Measurements from ENCODE around the gene NDUFAF4.
"Not testable (repeated sequence)": the region's sequence is repeated elsewhere in the genome, so short reads cannot be mapped to it uniquely, and the experiment has no call there.

Gene NDUFAF4

GRCh38 chr6:96898241-96898851 is 655 bp upstream of the NDUFAF4 start:
- H3K9me3 ChIP-seq (ENCODE audit: control insufficient read depth in 1 of 2, low read length in 2 of 2) = no peaks in the 10 kb centered on the region
- H3K4me1 ChIP-seq (ENCODE audit: control insufficient read depth in 1 of 2, insufficient read depth in 2 of 2, low read length in 2 of 2) = peaks cover 7 to 40% of the 10 kb centered on the region in 2 donors
- peak overlapping the region; percentile 78 to 91 for H3K4me3 ChIP-seq (ENCODE audit: low read depth in 1 of 2, low read length in 2 of 2)
- H3K27ac ChIP-seq (ENCODE audit: low read length) = peak overlapping the region; percentile 97
- no peaks in the 10 kb centered on the region for H3K27me3 ChIP-seq (ENCODE audit: low read depth, low read length)
- peaks cover 9% of the 10 kb centered on the region in 2 donors for H3K36me3 ChIP-seq (ENCODE audit: control insufficient read depth in 1 of 2, insufficient read depth in 2 of 2, low read length in 2 of 2)

GRCh38 chr6:96889146-96889545 is 8.5 kb downstream of the NDUFAF4 start:
- H3K4me3 ChIP-seq (ENCODE audit: low read depth in 1 of 2, low read length in 2 of 2) = no peak overlapping the region
- H3K27ac ChIP-seq (ENCODE audit: low read length) = no peak overlapping the region
- peaks cover 26 to 29% of the 10 kb centered on the region in 2 donors for H3K36me3 ChIP-seq (ENCODE audit: control insufficient read depth in 1 of 2, insufficient read depth in 2 of 2, low read length in 2 of 2)
- no peaks in the 10 kb centered on the region for H3K27me3 ChIP-seq (ENCODE audit: low read depth, low read length)
- H3K9me3 ChIP-seq (ENCODE audit: control insufficient read depth in 1 of 2, low read length in 2 of 2) = no peaks in the 10 kb centered on the region
- peaks cover 0 to 5% of the 10 kb centered on the region in 2 donors for H3K4me1 ChIP-seq (ENCODE audit: control insufficient read depth in 1 of 2, insufficient read depth in 2 of 2, low read length in 2 of 2)

GRCh38 chr6:96888745-96889144 is 8.9 kb downstream of the NDUFAF4 start:
- Histone ChIP-seq H3K4me1 (ENCODE audit: control insufficient read depth in 1 of 2, insufficient read depth in 2 of 2, low read length in 2 of 2) (peaks cover 0 to 1% of the 10 kb centered on the region in 2 donors), H3K9me3 (ENCODE audit: control insufficient read depth in 1 of 2, low read length in 2 of 2) (no peaks in the 10 kb centered on the region), H3K36me3 (ENCODE audit: control insufficient read depth in 1 of 2, insufficient read depth in 2 of 2, low read length in 2 of 2) (peaks cover 24 to 25% of the 10 kb centered on the region in 2 donors), H3K27ac (ENCODE audit: low read length) (no peak overlapping the region), H3K27me3 (ENCODE audit: low read depth, low read length) (no peaks in the 10 kb centered on the region), H3K4me3 (ENCODE audit: low read depth in 1 of 2, low read length in 2 of 2) (no peak overlapping the region)

- H3K4me1 ChIP-seq (ENCODE audit: control insufficient read depth in 1 of 2, insufficient read depth in 2 of 2, low read length in 2 of 2) = no peaks in the 10 kb centered on the region
Measured at GRCh38 chr6:96886519-96886918, 11.2 kb downstream of the NDUFAF4 start.

GRCh38 chr6:96885187-96885631 is 12.5 kb downstream of the NDUFAF4 start:
- H3K9me3 ChIP-seq (ENCODE audit: control insufficient read depth in 1 of 2, low read length in 2 of 2); H3K4me3 ChIP-seq (ENCODE audit: low read depth in 1 of 2, low read length in 2 of 2); H3K36me3 ChIP-seq (ENCODE audit: control insufficient read depth in 1 of 2, insufficient read depth in 2 of 2, low read length in 2 of 2); H3K27ac ChIP-seq (ENCODE audit: low read length); H3K4me1 ChIP-seq (ENCODE audit: control insufficient read depth in 1 of 2, insufficient read depth in 2 of 2, low read length in 2 of 2); H3K27me3 ChIP-seq (ENCODE audit: low read depth, low read length): not testable (repeated sequence)

More at GRCh38 chr6:96886519-96886918, 11.2 kb downstream of the NDUFAF4 start:
- peaks cover 9 to 18% of the 10 kb centered on the region in 2 donors for H3K36me3 ChIP-seq (ENCODE audit: control insufficient read depth in 1 of 2, insufficient read depth in 2 of 2, low read length in 2 of 2)
- no peaks in the 10 kb centered on the region for H3K9me3 ChIP-seq (ENCODE audit: control insufficient read depth in 1 of 2, low read length in 2 of 2)
- H3K27me3 ChIP-seq (ENCODE audit: low read depth, low read length) = no peaks in the 10 kb centered on the region
- H3K4me3 ChIP-seq (ENCODE audit: low read depth in 1 of 2, low read length in 2 of 2) = no peak overlapping the region
- H3K27ac ChIP-seq (ENCODE audit: low read length) = no peak overlapping the region

- no peaks in the 10 kb centered on the region for H3K9me3 ChIP-seq (ENCODE audit: control insufficient read depth in 1 of 2, low read length in 2 of 2)
- H3K4me1 ChIP-seq (ENCODE audit: control insufficient read depth in 1 of 2, insufficient read depth in 2 of 2, low read length in 2 of 2) = no peaks in the 10 kb centered on the region
- H3K27ac ChIP-seq (ENCODE audit: low read length) = no peak overlapping the region
- no peaks in the 10 kb centered on the region for H3K36me3 ChIP-seq (ENCODE audit: control insufficient read depth in 1 of 2, insufficient read depth in 2 of 2, low read length in 2 of 2)
- no peak overlapping the region for H3K4me3 ChIP-seq (ENCODE audit: low read depth in 1 of 2, low read length in 2 of 2)
- H3K27me3 ChIP-seq (ENCODE audit: low read depth, low read length) = no peaks in the 10 kb centered on the region
Measured at GRCh38 chr6:96878143-96878542, 19.5 kb downstream of the NDUFAF4 start.

GRCh38 chr6:96876886-96877545 is 20.7 kb downstream of the NDUFAF4 start:
- no peaks in the 10 kb centered on the region for H3K9me3 ChIP-seq (ENCODE audit: control insufficient read depth in 1 of 2, low read length in 2 of 2)
- no peak overlapping the region for H3K4me3 ChIP-seq (ENCODE audit: low read depth in 1 of 2, low read length in 2 of 2)
- H3K27ac ChIP-seq (ENCODE audit: low read length) = no peak overlapping the region
- no peaks in the 10 kb centered on the region for H3K27me3 ChIP-seq (ENCODE audit: low read depth, low read length)
- no peaks in the 10 kb centered on the region for H3K4me1 ChIP-seq (ENCODE audit: control insufficient read depth in 1 of 2, insufficient read depth in 2 of 2, low read length in 2 of 2)
- H3K36me3 ChIP-seq (ENCODE audit: control insufficient read depth in 1 of 2, insufficient read depth in 2 of 2, low read length in 2 of 2) = no peaks in the 10 kb centered on the region

GRCh38 chr6:96872976-96873375 is 24.7 kb downstream of the NDUFAF4 start:
- H3K27me3 ChIP-seq (ENCODE audit: low read depth, low read length) = no peaks in the 10 kb centered on the region
- H3K4me3 ChIP-seq (ENCODE audit: low read depth in 1 of 2, low read length in 2 of 2) = no peak overlapping the region
- no peaks in the 10 kb centered on the region for H3K9me3 ChIP-seq (ENCODE audit: control insufficient read depth in 1 of 2, low read length in 2 of 2)
- H3K27ac ChIP-seq (ENCODE audit: low read length) = no peak overlapping the region
- no peaks in the 10 kb centered on the region for H3K4me1 ChIP-seq (ENCODE audit: control insufficient read depth in 1 of 2, insufficient read depth in 2 of 2, low read length in 2 of 2)
- no peaks in the 10 kb centered on the region for H3K36me3 ChIP-seq (ENCODE audit: control insufficient read depth in 1 of 2, insufficient read depth in 2 of 2, low read length in 2 of 2)

GRCh38 chr6:96865055-96865405 is 32.7 kb downstream of the NDUFAF4 start:
- no peaks in the 10 kb centered on the region for H3K9me3 ChIP-seq (ENCODE audit: control insufficient read depth in 1 of 2, low read length in 2 of 2)
- no peak overlapping the region for H3K27ac ChIP-seq (ENCODE audit: low read length)
- no peaks in the 10 kb centered on the region for H3K36me3 ChIP-seq (ENCODE audit: control insufficient read depth in 1 of 2, insufficient read depth in 2 of 2, low read length in 2 of 2)
- H3K4me3 ChIP-seq (ENCODE audit: low read depth in 1 of 2, low read length in 2 of 2) = no peak overlapping the region
- no peaks in the 10 kb centered on the region for H3K27me3 ChIP-seq (ENCODE audit: low read depth, low read length)
- H3K4me1 ChIP-seq (ENCODE audit: control insufficient read depth in 1 of 2, insufficient read depth in 2 of 2, low read length in 2 of 2) = no peaks in the 10 kb centered on the region

GRCh38 chr6:96864216-96865054 is 33.3 kb downstream of the NDUFAF4 start:
- Histone ChIP-seq H3K4me3 (ENCODE audit: low read depth in 1 of 2, low read length in 2 of 2) (no peak overlapping the region), H3K4me1 (ENCODE audit: control insufficient read depth in 1 of 2, insufficient read depth in 2 of 2, low read length in 2 of 2) (no peaks in the 10 kb centered on the region), H3K36me3 (ENCODE audit: control insufficient read depth in 1 of 2, insufficient read depth in 2 of 2, low read length in 2 of 2) (no peaks in the 10 kb centered on the region), H3K9me3 (ENCODE audit: control insufficient read depth in 1 of 2, low read length in 2 of 2) (no peaks in the 10 kb centered on the region), H3K27ac (ENCODE audit: low read length) (no peak overlapping the region), H3K27me3 (ENCODE audit: low read depth, low read length) (no peaks in the 10 kb centered on the region)

- Histone ChIP-seq H3K4me3 (ENCODE audit: low read depth in 1 of 2, low read length in 2 of 2) (no peak overlapping the region), H3K27me3 (ENCODE audit: low read depth, low read length) (no peaks in the 10 kb centered on the region), H3K4me1 (ENCODE audit: control insufficient read depth in 1 of 2, insufficient read depth in 2 of 2, low read length in 2 of 2) (no peaks in the 10 kb centered on the region), H3K36me3 (ENCODE audit: control insufficient read depth in 1 of 2, insufficient read depth in 2 of 2, low read length in 2 of 2) (no peaks in the 10 kb centered on the region), H3K9me3 (ENCODE audit: control insufficient read depth in 1 of 2, low read length in 2 of 2) (no peaks in the 10 kb centered on the region), H3K27ac (ENCODE audit: low read length) (no peak overlapping the region)
Measured at GRCh38 chr6:96862560-96862959, 35.1 kb downstream of the NDUFAF4 start.
